Thoracic aorta (tissue), 2 donors: ENCODE measurements around the gene RELB. TPM values are rescaled to one million over a fixed set of nuclear protein-coding genes. Genes with fewer than 3 reads are reported as not detected.

ENCODE experiments used
- ATAC-seq: fragments of 150-250 bp; one replicate; pipeline ENCODE4 v1.8.0; 2017; ENCODE audit warnings: low read depth; ENCODE audit not compliant: insufficient number of reproducible peaks, low FRiP score
- DNase-seq: peaks from one replicate; pipeline ENCODE4 v3.0.0-alpha.2; 2020; ENCODE audit warnings: low spot score
- H3K27ac ChIP-seq, 2 donors: fragments of 200-600 bp; sonication (generic); 1 replicate in 1 of 2; 2 replicates in 1 of 2; pipeline ENCODE4 v1.5.1; 2016; ENCODE audit warnings: mild to moderate bottlenecking in 2 of 2, moderate library complexity in 2 of 2
- H3K27me3 ChIP-seq: fragments of 200-600 bp; sonication (generic); replicated peaks from 2 replicates; pipeline ENCODE4 v1.6.0; 2016; ENCODE audit warnings: mild to moderate bottlenecking; ENCODE audit not compliant: insufficient read depth
- H3K36me3 ChIP-seq: fragments of 200-600 bp; sonication (generic); one replicate; pipeline ENCODE4 v1.5.1; 2016
- H3K4me1 ChIP-seq, 2 donors: fragments of 200-600 bp; sonication (generic); 1 replicate in 1 of 2; 2 replicates in 1 of 2; pipeline versions ENCODE4 v1.5.1 to v1.6.0; 2016; ENCODE audit warnings: low read depth in 2 of 2, mild to moderate bottlenecking in 1 of 2; ENCODE audit not compliant: control insufficient read depth in 1 of 2
- H3K4me3 ChIP-seq: fragments of 200-600 bp; sonication (generic); 2 replicates; pipeline ENCODE4 v1.5.1; 2016; ENCODE audit warnings: mild to moderate bottlenecking
- H3K9me3 ChIP-seq: fragments of 200-600 bp; sonication (generic); 2 replicates; pipeline ENCODE4 v1.5.1; 2016
- CTCF ChIP-seq: fragments of 200-600 bp; sonication (generic); IDR thresholded peaks from one replicate; pipeline ENCODE4 v1.5.1; 2019; ENCODE audit warnings: antibody characterized with exemption
- total RNA-seq, 2 donors: library from RNA; depleted of rRNA; stranded (reverse); fragments of >200 nt; gene quantifications; one replicate each; pipeline versions ENCODE4 v1.1.0 to v1.2.3, GENCODE V29; 2016

RELB gene
- total RNA-seq, 2 donors from 2014 or later, result 20.6 to 38.6 TPM

GRCh38 chr19:45079911-45080370 lies 78.7 kb downstream of the RELB start:
- H3K27ac ChIP-seq, result no peak overlapping the region
- ATAC-seq, result no peak

GRCh38 chr19:45082170-45082569 lies 80.9 kb downstream of the RELB start:
- ATAC-seq, result no peak
- Histone ChIP-seq H3K27ac (no peak overlapping the region), H3K36me3 (peaks cover 7% of the 10 kb centered on the region), H3K4me3 (no peak overlapping the region), H3K9me3 (no peaks in the 10 kb centered on the region), H3K27me3 (no peaks in the 10 kb centered on the region), H3K4me1 (peaks cover 11 to 22% of the 10 kb centered on the region in 2 donors)
- TF ChIP-seq CTCF, result no peak
- DNase-seq, result no peak

More at GRCh38 chr19:45079911-45080370, 78.7 kb downstream of the RELB start:
- H3K9me3 ChIP-seq, result no peaks in the 10 kb centered on the region
- no peak for TF ChIP-seq CTCF
- H3K27me3 ChIP-seq, result no peaks in the 10 kb centered on the region
- no peak for DNase-seq
- H3K4me3 ChIP-seq, result peak overlapping the region; percentile 89
- H3K4me1 ChIP-seq, result peaks cover 16 to 33% of the 10 kb centered on the region in 2 donors
- peaks cover 7% of the 10 kb centered on the region for H3K36me3 ChIP-seq

- Histone ChIP-seq H3K9me3 (no peaks in the 10 kb centered on the region), H3K36me3 (peaks cover 10% of the 10 kb centered on the region), H3K4me3 (no peak overlapping the region), H3K27me3 (no peaks in the 10 kb centered on the region), H3K27ac (no peak overlapping the region), H3K4me1 (peaks cover 6 to 9% of the 10 kb centered on the region in 2 donors)
- TF ChIP-seq CTCF, result no peak
- no peak for ATAC-seq
- DNase-seq, result no peak
Observed at GRCh38 chr19:45086480-45086879, 85.2 kb downstream of the RELB start.

GRCh38 chr19:45087531-45087930 lies 86.3 kb downstream of the RELB start:
- DNase-seq (no peak), ATAC-seq (no peak)
- no peak for TF ChIP-seq CTCF
- no peak overlapping the region for H3K4me3 ChIP-seq
- H3K9me3 ChIP-seq, result no peaks in the 10 kb centered on the region
- no peaks in the 10 kb centered on the region for H3K27me3 ChIP-seq
- no peak overlapping the region for H3K27ac ChIP-seq
- peaks cover 6 to 9% of the 10 kb centered on the region in 2 donors for H3K4me1 ChIP-seq
- H3K36me3 ChIP-seq, result peaks cover 3% of the 10 kb centered on the region

Other genes with a start within 250 kb of the RELB start
- gene CBLC, start 223.6 kb upstream of the RELB start, total RNA-seq, result under 1 TPM in 1 of 2 donors, not detected in 1; 0.42 TPM
- gene BCAM, start 192.4 kb upstream of the RELB start, total RNA-seq, result 100 to 1,000 TPM in 1 of 2 donors, 10 to 100 TPM in 1; 77.7 to 178 TPM
- gene NECTIN2, start 155.2 kb upstream of the RELB start, total RNA-seq, result 10 to 100 TPM; 61.7 to 84.3 TPM
- 10 to 100 TPM; 24.9 to 48.5 TPM for gene TOMM40, start 110.2 kb upstream of the RELB start, total RNA-seq
- gene APOE, start 95.7 kb upstream of the RELB start, total RNA-seq, result 100 to 1,000 TPM; 111 to 333 TPM
- 10 to 100 TPM in 1 of 2 donors, 1 to 10 TPM in 1; 4.9 to 12.3 TPM for gene APOC1, start 86.9 kb upstream of the RELB start, total RNA-seq
- gene APOC4, start 59.2 kb upstream of the RELB start, total RNA-seq, result not detected
- not detected for gene APOC2, start 55.4 kb upstream of the RELB start, total RNA-seq
- 10 to 100 TPM; 63.1 to 69.3 TPM for gene CLPTM1, start 46.1 kb upstream of the RELB start, total RNA-seq
- gene CLASRP, start 37.6 kb downstream of the RELB start, total RNA-seq, result 100 to 1,000 TPM; 119 to 300 TPM
- 1 to 10 TPM; 1.5 to 1.8 TPM for gene ZNF296, start 75.0 kb downstream of the RELB start, total RNA-seq
- 10 to 100 TPM; 11.2 to 16.0 TPM for gene GEMIN7, start 77.8 kb downstream of the RELB start, total RNA-seq
- 10 to 100 TPM; 19.6 to 22.6 TPM for gene PPP1R37, start 91.7 kb downstream of the RELB start, total RNA-seq
- gene NKPD1, start 159.5 kb downstream of the RELB start, total RNA-seq, result under 1 TPM; 0.49 to 0.81 TPM
- gene TRAPPC6A, start 176.8 kb downstream of the RELB start, total RNA-seq, result 1 to 10 TPM; 6.6 to 8.3 TPM
- gene BLOC1S3, start 177.3 kb downstream of the RELB start, total RNA-seq, result 10 to 100 TPM; 20.7 to 21.4 TPM
- 1 to 10 TPM; 2.2 to 2.4 TPM for gene EXOC3L2, start 243.9 kb downstream of the RELB start, total RNA-seq
- gene MARK4, start 249.8 kb downstream of the RELB start, total RNA-seq, result 10 to 100 TPM; 24.1 to 36.2 TPM